ENCODE measurements around the gene PAPSS2. TPM values are rescaled to one million over a fixed set of nuclear protein-coding genes. Genes with fewer than 3 reads are reported as not detected.

The PAPSS2 gene
- total and polyA plus RNA-seq, 2 donors from 2014 or later, result 23.5 to 84.2 TPM

GRCh38 chr10:87706731-87707130 lies 47.1 kb downstream of the PAPSS2 start:
- no peak for TF ChIP-seq CTCF (IDR thresholded peaks at IDR 0.05; ENCODE audit: borderline replicate concordance, extremely low read depth, insufficient read depth)
- Histone ChIP-seq H3K27ac (ENCODE audit: low read depth in 2 of 2, low read length in 2 of 2) (no peak overlapping the region), H3K4me3 (ENCODE audit: low read length in 3 of 3) (no peak overlapping the region), H3K9ac (ENCODE audit: low read length in 3 of 3) (no peak overlapping the region), H3K36me3 (ENCODE audit: control insufficient read depth in 2 of 3, insufficient read depth in 3 of 3, low read length in 3 of 3) (no peaks in the 10 kb centered on the region), H3K4me1 (ENCODE audit: control insufficient read depth in 2 of 3, insufficient read depth in 2 of 3, low read depth in 1 of 3, low read length in 3 of 3) (peaks cover 0 to 3% (median 2%) of the 10 kb centered on the region in 3 donors), H3K27me3 (ENCODE audit: control insufficient read depth, insufficient read depth, low read length) (no peaks in the 10 kb centered on the region), H3K9me3 (ENCODE audit: control insufficient read depth in 2 of 3, insufficient read depth in 1 of 3, low read length in 3 of 3) (no peaks in the 10 kb centered on the region)
- intact Hi-C loops (cut with DNase I), result no loop called here
- FAIRE-seq (no peak), DNase-seq (no peak)

- FAIRE-seq, result no peak
Observed at GRCh38 chr10:87707254-87707653, 47.6 kb downstream of the PAPSS2 start.

GRCh38 chr10:87712913-87713616 lies 53.4 kb downstream of the PAPSS2 start:
- Histone ChIP-seq H3K36me3 (ENCODE audit: control insufficient read depth in 2 of 3, insufficient read depth in 3 of 3, low read length in 3 of 3) (peaks cover 0 to 2% (median 0%) of the 10 kb centered on the region in 3 donors), H3K27me3 (ENCODE audit: control insufficient read depth, insufficient read depth, low read length) (no peaks in the 10 kb centered on the region), H3K4me3 (ENCODE audit: low read length in 3 of 3) (no peak overlapping the region), H3K9ac (ENCODE audit: low read length in 3 of 3) (no peak overlapping the region), H3K27ac (ENCODE audit: low read depth in 2 of 2, low read length in 2 of 2) (no peak overlapping the region), H3K4me1 (ENCODE audit: control insufficient read depth in 2 of 3, insufficient read depth in 2 of 3, low read depth in 1 of 3, low read length in 3 of 3) (peaks cover 0 to 2% (median 0%) of the 10 kb centered on the region in 3 donors), H3K9me3 (ENCODE audit: control insufficient read depth in 2 of 3, insufficient read depth in 1 of 3, low read length in 3 of 3) (no peaks in the 10 kb centered on the region)
- FAIRE-seq (no peak), DNase-seq (no peak)
- intact Hi-C loops (cut with DNase I), result no loop called here
- TF ChIP-seq CTCF (IDR thresholded peaks at IDR 0.05; ENCODE audit: borderline replicate concordance, extremely low read depth, insufficient read depth), result no peak

More at GRCh38 chr10:87707254-87707653, 47.6 kb downstream of the PAPSS2 start:
- Histone ChIP-seq H3K9ac (ENCODE audit: low read length in 3 of 3) (no peak overlapping the region), H3K27ac (ENCODE audit: low read depth in 2 of 2, low read length in 2 of 2) (no peak overlapping the region), H3K9me3 (ENCODE audit: control insufficient read depth in 2 of 3, insufficient read depth in 1 of 3, low read length in 3 of 3) (no peaks in the 10 kb centered on the region), H3K4me1 (ENCODE audit: control insufficient read depth in 2 of 3, insufficient read depth in 2 of 3, low read depth in 1 of 3, low read length in 3 of 3) (peaks cover 0 to 3% (median 0%) of the 10 kb centered on the region in 3 donors), H3K36me3 (ENCODE audit: control insufficient read depth in 2 of 3, insufficient read depth in 3 of 3, low read length in 3 of 3) (no peaks in the 10 kb centered on the region), H3K4me3 (ENCODE audit: low read length in 3 of 3) (no peak overlapping the region), H3K27me3 (ENCODE audit: control insufficient read depth, insufficient read depth, low read length) (no peaks in the 10 kb centered on the region)
- no peak for DNase-seq
- intact Hi-C loops (cut with DNase I), result no loop called here
- no peak for TF ChIP-seq CTCF (IDR thresholded peaks at IDR 0.05; ENCODE audit: borderline replicate concordance, extremely low read depth, insufficient read depth)
